A549 (cell line): ENCODE data around the gene SEMA3C.

Experiments used
- BHLHE40 ChIP-seq: IDR thresholded peaks from 2 replicates; pipeline ENCODE4 v1.6.1; 2012; ENCODE audit warnings: low read depth, low read length, inconsistent platforms
- CTCF ChIP-seq: fragments of >200 bp; sonication (Bioruptor Twin); formaldehyde crosslinking; IDR thresholded peaks from 3 replicates; pipeline ENCODE4 v1.5.1; 2016
- EP300 ChIP-seq, 2 experiments: fragments of >200 bp; sonication (Bioruptor Twin); formaldehyde crosslinking; IDR thresholded peaks; 2 replicates in 1 of 2; 3 replicates in 1 of 2; pipeline ENCODE4 v1.6.1; 2016 to 2017
- NR3C1 ChIP-seq: fragments of >200 bp; sonication (Bioruptor Twin); formaldehyde crosslinking; IDR thresholded peaks from 3 replicates; pipeline ENCODE4 v1.6.1; 2017
- POLR2A ChIP-seq: IDR thresholded peaks from 2 replicates; pipeline ENCODE4 v1.6.1; 2012; ENCODE audit warnings: mild to moderate bottlenecking, low read length
- USF2 ChIP-seq: fragments of 450-650 bp; IDR thresholded peaks from 2 replicates; pipeline ENCODE4 v1.6.1; 2014; ENCODE audit warnings: antibody characterized with exemption

- TF ChIP-seq BHLHE40 (no peak), EP300 (IDR thresholded peaks at IDR 0.05) (no peak), CTCF (no peak), USF2 (no peak), NR3C1 (no peak), POLR2A (no peak)
Observed at GRCh38 chr7:80770061-80770460, 148.8 kb downstream of the SEMA3C start.
